KMS-11 (cell line): ENCODE data around the gene C1QTNF4.
A peak's percentile ranks its signal among the peaks of the same experiment; 100 is the strongest.
"Not testable (repeated sequence)": the region's sequence is repeated elsewhere in the genome, so short reads cannot be mapped to it uniquely, and the experiment has no call there.

Experiments used
- H2AFZ ChIP-seq: fragments of 200-600 bp; sonication (generic); 2 replicates; pipeline ENCODE4 v1.6.1; 2016; ENCODE audit warnings: antibody characterized with exemption, mixed run types, low read depth
- H3K27ac ChIP-seq: fragments of 200-600 bp; sonication (generic); 2 replicates; pipeline ENCODE4 v1.6.1; 2016; ENCODE audit warnings: mild to moderate bottlenecking, mixed run types
- H3K27me3 ChIP-seq: fragments of 200-600 bp; sonication (generic); 2 replicates; pipeline ENCODE4 v1.6.1; 2017; ENCODE audit warnings: mild to moderate bottlenecking, low read depth, mixed run types, moderate library complexity; ENCODE audit not compliant: insufficient read depth
- H3K36me3 ChIP-seq: fragments of 200-600 bp; sonication (generic); 2 replicates; pipeline ENCODE4 v1.6.1; 2017; ENCODE audit warnings: mild to moderate bottlenecking, mixed run types; ENCODE audit not compliant: insufficient read depth
- H3K4me1 ChIP-seq: fragments of 200-600 bp; sonication (generic); 2 replicates; pipeline ENCODE4 v1.6.1; 2016; ENCODE audit warnings: mild to moderate bottlenecking, low read depth, mixed run types; ENCODE audit not compliant: poor library complexity, severe bottlenecking
- H3K4me2 ChIP-seq: fragments of 200-600 bp; sonication (generic); 2 replicates; pipeline ENCODE4 v1.7.0; 2016; ENCODE audit warnings: mild to moderate bottlenecking, mixed run types
- H3K4me3 ChIP-seq: fragments of 200-600 bp; sonication (generic); IDR thresholded peaks from 2 replicates; pipeline ENCODE4 v1.6.1; 2017; ENCODE audit warnings: low read depth, low read length, mixed read lengths; ENCODE audit not compliant: insufficient read depth
- H3K79me2 ChIP-seq: fragments of 200-600 bp; sonication (generic); 2 replicates; pipeline ENCODE4 v1.6.1; 2016; ENCODE audit warnings: low read depth, mixed run types; ENCODE audit not compliant: insufficient read depth
- H3K9ac ChIP-seq: fragments of 200-600 bp; sonication (generic); 2 replicates; pipeline ENCODE4 v1.6.1; 2016; ENCODE audit warnings: mild to moderate bottlenecking, mixed run types
- H4K20me1 ChIP-seq: fragments of 200-600 bp; sonication (generic); 2 replicates; pipeline ENCODE4 v1.6.1; 2016; ENCODE audit warnings: mild to moderate bottlenecking, mixed run types; ENCODE audit not compliant: insufficient read depth
- TF ChIP-seq, protein P1 (sequence below): fragments of 200-600 bp; sonication (generic); conservative IDR thresholded peaks from 2 replicates; pipeline ENCODE4 v1.6.1; 2017; ENCODE audit warnings: low read depth, mild to moderate bottlenecking, antibody characterized with exemption, low read length, moderate library complexity, mixed read lengths

Gene C1QTNF4

DNA sequence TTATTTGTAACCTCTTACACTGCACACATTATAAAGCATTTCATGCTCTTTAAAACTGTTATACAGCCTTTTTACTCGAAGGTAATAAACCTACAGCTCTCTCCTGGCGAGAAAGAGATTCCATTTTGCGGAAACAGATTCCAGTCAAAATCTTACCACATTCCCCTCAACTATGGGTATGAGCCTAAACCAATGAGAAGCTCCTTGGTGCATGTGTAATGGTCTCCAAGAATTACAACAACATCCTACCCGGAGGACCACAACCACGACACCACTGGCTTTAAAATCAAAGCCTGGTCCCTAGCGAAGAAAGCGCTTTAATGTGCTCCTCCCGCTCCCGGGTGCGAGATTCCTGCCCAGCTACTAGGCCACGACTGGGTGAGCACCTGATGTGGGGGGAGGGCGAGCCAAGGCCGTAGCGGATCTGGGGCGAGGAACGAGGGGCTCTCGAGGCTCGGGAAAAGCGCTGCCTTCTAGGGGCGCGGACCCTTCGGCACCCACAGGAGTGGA is 42.1 kb downstream of the C1QTNF4 start:
- no peaks in the 10 kb centered on the region for H3K36me3 ChIP-seq
- no peak overlapping the region for H3K4me3 ChIP-seq
- H3K4me1 ChIP-seq = peaks cover 37% of the 10 kb centered on the region
- TF ChIP-seq, protein P1, sequence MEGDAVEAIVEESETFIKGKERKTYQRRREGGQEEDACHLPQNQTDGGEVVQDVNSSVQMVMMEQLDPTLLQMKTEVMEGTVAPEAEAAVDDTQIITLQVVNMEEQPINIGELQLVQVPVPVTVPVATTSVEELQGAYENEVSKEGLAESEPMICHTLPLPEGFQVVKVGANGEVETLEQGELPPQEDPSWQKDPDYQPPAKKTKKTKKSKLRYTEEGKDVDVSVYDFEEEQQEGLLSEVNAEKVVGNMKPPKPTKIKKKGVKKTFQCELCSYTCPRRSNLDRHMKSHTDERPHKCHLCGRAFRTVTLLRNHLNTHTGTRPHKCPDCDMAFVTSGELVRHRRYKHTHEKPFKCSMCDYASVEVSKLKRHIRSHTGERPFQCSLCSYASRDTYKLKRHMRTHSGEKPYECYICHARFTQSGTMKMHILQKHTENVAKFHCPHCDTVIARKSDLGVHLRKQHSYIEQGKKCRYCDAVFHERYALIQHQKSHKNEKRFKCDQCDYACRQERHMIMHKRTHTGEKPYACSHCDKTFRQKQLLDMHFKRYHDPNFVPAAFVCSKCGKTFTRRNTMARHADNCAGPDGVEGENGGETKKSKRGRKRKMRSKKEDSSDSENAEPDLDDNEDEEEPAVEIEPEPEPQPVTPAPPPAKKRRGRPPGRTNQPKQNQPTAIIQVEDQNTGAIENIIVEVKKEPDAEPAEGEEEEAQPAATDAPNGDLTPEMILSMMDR = no peak
- H3K9ac ChIP-seq = peak overlapping the region; percentile 93
- H2AFZ ChIP-seq = peak overlapping the region; percentile 66
- H3K4me2 ChIP-seq = peak overlapping the region; percentile 82
- no peaks in the 10 kb centered on the region for H3K27me3 ChIP-seq
- peak overlapping the region; percentile 93 for H3K27ac ChIP-seq
- H3K79me2 ChIP-seq = peaks cover 57% of the 10 kb centered on the region
- peaks cover 22% of the 10 kb centered on the region for H4K20me1 ChIP-seq

- H3K79me2 ChIP-seq = peaks cover 66% of the 10 kb centered on the region
- H3K36me3 ChIP-seq = no peaks in the 10 kb centered on the region
- peak overlapping the region; percentile 93; the same call in 1 of the 2 replicates for H3K27ac ChIP-seq
- peaks cover 22% of the 10 kb centered on the region for H4K20me1 ChIP-seq
- H3K27me3 ChIP-seq = no peaks in the 10 kb centered on the region
- H3K4me3 ChIP-seq = no peak overlapping the region
- H3K4me2 ChIP-seq = peak overlapping the region; percentile 82
- TF ChIP-seq, protein P1 = peak; percentile 55
- H2AFZ ChIP-seq = no peak overlapping the region
- peaks cover 43% of the 10 kb centered on the region for H3K4me1 ChIP-seq
- peak overlapping the region; percentile 93; the same call in 1 of the 2 replicates for H3K9ac ChIP-seq
Observed at GRCh38 chr11:47551086-47551485, 43.1 kb downstream of the C1QTNF4 start.

DNA sequence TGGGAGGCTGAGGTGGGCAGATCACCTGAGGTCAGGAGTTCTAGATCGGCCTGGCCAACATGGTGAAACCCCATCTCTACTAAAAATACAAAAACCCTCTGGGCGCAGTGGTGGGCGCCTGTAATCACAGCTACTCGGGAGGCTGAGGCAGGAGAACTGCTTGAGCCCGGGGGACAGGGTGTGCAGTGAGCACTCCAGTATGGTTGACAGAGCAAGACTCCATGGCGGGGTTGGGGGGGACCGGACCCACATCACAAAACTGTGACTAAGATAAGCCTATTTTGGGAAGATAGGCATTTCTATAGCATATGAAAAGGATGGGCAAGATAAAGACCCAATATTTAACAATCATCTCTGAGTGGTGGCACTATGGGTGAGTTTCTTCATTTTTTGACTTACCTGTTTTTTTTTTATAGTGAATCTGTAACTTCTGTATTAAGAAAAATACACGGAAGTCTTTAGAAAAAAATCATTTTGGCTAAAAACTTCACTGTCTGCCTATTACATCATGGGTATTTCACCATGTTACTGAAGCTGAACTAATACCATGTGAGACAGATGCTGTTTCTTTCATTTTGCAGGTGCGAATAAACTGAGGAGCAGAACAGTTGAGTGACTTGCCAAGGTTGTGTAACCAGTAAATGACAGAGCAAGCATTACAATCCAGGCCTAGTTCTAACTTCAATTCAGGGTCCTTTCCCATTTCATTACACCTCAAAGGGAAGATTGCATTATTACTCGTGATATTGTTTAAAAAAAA is 43.7 kb downstream of the C1QTNF4 start:
- H3K36me3 ChIP-seq = no peaks in the 10 kb centered on the region
- no peak overlapping the region for H3K9ac ChIP-seq
- peaks cover 70% of the 10 kb centered on the region for H3K79me2 ChIP-seq
- H3K27me3 ChIP-seq = no peaks in the 10 kb centered on the region
- H2AFZ ChIP-seq = no peak overlapping the region
- peak overlapping the region; percentile 93; the same call in 1 of the 2 replicates for H3K27ac ChIP-seq
- TF ChIP-seq, protein P1 = no peak
- peaks cover 22% of the 10 kb centered on the region for H4K20me1 ChIP-seq
- no peak overlapping the region for H3K4me3 ChIP-seq
- H3K4me1 ChIP-seq = peaks cover 43% of the 10 kb centered on the region
- peak overlapping the region; percentile 82 for H3K4me2 ChIP-seq

DNA sequence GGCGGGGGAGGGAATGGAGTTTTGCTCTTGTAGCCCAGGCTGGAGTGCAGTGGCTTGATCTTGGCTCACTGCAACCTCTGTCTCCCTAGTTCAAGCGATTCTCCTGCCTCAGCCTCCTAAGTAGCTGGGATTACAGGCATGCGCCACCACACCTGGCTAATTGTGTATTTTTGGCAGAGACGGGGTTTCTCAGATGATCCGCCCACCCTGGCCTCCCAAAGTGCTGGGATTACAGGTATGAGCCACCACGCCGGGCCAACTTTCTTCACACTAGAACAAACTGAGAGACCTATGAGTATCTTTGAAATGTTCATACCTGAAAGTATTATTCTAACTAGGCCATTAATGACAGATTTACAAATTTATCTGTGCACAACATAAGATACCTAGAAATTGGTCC is 47.9 kb downstream of the C1QTNF4 start:
- H3K27me3 ChIP-seq, H2AFZ ChIP-seq, H3K36me3 ChIP-seq, H3K4me3 ChIP-seq, H3K4me2 ChIP-seq, H3K27ac ChIP-seq, H3K9ac ChIP-seq: not testable (repeated sequence)
- H3K4me1 ChIP-seq = peaks cover 53% of the 10 kb centered on the region
- H3K79me2 ChIP-seq = peaks cover 97% of the 10 kb centered on the region
- H4K20me1 ChIP-seq = peaks cover 40% of the 10 kb centered on the region

- Histone ChIP-seq H3K27me3 (no peaks in the 10 kb centered on the region), H4K20me1 (peaks cover 49% of the 10 kb centered on the region), H3K9ac (no peak overlapping the region), H3K36me3 (no peaks in the 10 kb centered on the region), H3K4me2 (no peak overlapping the region), H3K27ac (no peak overlapping the region), H3K4me3 (no peak overlapping the region), H2AFZ (no peak overlapping the region), H3K4me1 (peaks cover 46% of the 10 kb centered on the region), H3K79me2 (peaks cover 97% of the 10 kb centered on the region)
- TF ChIP-seq, protein P1 = no peak
Observed at GRCh38 chr11:47545298-47545697, 48.9 kb downstream of the C1QTNF4 start.
